Hematopoietic multipotent progenitor cell treated with erythropoietin and hydrocortisone succinate and interleukin-3 and kit ligand, for 15 days (in vitro differentiated cells): Measurements from ENCODE around the gene ABCB11.
A peak's percentile ranks its signal among the peaks of the same experiment; 100 is the strongest.

Experiments
- DNase-seq: peaks from one replicate; pipeline ENCODE4 v3.0.0-alpha.2; 2015; ENCODE audit warnings: low spot score

Gene ABCB11

GRCh38 chr2:168929031-168929430, 102.1 kb downstream of the ABCB11 start:
- no peak for DNase-seq

DNA sequence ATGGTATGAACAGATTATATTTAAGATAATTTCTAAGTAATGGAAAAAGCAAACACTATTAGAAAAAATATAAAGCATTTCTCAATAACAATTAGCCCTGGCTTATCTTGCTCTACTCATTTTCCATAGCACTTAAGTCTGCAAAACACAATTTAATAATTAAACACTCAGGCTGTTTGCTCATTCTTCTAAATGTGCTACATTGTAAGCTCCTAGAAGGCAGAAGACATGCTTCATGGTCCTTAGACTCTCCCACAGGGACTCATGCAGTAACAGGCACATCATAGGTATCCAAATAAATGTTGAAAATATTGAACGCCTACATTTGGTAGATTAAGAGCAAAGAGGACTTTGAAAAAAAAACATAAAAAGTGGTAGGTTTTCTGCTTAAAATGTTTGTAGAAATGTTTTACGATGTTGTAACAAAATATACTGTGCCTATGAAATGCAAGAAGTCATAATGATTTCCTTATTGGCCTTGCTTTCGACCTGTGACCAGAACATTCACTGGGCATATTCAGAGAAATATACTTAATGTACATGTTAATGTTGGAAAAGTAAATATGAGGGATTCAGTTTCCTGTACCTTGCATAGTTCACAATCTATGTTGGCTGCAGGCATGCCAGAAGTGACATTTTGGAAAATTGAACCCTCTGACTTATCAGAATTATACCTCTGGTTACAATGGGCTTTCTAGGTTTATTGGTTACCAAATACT, 102.9 kb downstream of the ABCB11 start:
- no peak for DNase-seq

DNA sequence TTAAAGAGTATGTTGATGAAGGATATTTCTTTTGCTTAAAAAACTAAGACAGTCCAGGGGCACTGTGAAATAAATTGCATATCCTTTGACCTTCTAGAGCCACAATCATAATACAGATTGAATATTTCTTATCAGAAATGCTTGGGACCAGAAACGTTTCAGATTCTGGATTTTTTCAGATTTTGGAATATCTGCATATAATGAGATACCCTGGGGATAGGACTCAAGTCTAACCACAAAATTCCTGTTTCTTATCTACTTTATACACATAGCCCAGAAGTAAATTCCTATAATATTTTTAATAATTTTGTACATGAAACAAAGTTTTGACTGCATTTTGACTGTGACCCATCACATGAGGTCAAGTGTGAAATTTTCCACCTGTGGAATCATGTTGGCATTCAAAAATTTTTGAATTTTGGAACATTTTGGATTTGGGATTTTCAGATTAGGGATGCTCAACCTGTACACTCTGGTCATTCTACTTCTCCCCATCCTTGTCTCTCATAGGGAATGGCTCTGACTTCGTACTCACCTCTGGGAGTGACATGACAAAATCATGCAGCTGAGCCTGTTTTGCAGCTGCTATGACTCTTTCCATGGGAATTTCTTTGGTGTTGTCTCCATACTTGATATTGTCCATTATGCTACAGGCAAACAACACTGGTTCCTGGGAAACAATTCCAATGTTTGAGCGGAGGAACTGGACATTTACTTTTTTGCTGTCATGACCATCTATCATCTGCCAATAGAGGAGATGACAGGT, 104.3 kb downstream of the ABCB11 start:
- no peak for DNase-seq

DNA sequence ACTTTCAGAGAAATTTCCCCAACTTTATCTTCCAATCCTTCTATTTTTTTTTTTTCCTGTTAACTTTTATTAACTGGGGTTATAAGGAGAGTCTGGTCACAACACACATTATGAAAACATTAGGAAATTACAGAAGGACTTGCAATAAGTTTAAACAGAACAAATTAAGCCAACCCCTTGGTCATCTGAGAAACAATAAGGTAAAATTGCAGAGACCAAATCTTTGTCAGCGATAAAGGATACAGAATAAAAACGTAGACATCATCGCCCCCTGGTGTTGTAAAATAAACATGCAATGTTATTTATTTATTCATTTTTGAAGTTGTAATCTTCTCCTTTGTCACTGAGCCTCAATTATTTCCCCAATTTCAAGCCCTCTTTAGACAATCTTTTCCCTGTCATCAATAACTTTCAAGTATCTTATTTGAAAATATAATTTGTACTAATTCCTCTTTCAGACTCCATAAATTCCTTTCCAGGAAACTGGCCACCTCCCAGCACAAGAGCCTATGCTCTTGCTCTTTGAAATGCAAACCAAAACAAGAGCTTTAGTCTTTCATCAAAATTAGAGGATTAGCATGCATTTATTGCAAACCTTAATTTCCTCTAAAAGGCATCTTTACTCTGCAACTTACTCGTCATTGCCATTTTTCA, 110.5 kb downstream of the ABCB11 start:
- peak; percentile 64 for DNase-seq

DNA sequence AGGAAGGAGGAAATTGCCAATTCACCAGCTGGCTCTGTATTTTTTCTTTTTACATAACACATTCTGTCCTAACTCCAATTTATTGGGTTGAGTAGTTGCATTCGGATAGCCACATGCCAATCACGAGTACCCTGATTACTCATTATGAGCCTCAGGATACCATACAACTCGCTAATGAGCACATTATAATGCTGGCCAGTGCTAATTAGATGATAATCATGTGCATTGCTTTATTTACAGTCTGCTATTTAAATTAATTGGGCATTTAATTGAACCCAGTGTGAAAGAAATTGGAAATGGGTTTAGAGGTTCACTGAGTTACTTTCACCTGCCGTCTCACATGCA, 114.8 kb downstream of the ABCB11 start:
- DNase-seq: no peak

GRCh38 chr2:168915441-168916330, 115.4 kb downstream of the ABCB11 start:
- no peak for DNase-seq

DNA sequence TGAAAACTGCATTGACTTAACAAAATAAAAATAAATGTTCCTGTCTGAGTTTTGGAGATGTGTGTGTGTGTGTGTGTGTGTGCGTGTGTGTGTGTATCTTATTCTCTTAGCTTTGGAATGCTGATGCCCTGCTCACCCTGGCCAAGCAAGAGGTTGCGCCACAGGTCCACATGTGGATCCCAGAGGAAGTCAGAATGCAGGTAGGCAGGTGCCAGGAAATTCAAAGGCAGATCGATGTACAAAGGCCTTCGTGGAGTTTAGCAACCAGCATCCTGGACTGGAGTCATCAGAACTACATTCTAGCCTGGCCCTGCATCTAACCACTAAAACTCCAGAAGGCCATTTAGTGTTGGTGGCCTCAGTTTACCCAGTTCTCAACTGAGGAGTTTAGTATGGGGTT, 117.6 kb downstream of the ABCB11 start:
- no peak for DNase-seq

DNA sequence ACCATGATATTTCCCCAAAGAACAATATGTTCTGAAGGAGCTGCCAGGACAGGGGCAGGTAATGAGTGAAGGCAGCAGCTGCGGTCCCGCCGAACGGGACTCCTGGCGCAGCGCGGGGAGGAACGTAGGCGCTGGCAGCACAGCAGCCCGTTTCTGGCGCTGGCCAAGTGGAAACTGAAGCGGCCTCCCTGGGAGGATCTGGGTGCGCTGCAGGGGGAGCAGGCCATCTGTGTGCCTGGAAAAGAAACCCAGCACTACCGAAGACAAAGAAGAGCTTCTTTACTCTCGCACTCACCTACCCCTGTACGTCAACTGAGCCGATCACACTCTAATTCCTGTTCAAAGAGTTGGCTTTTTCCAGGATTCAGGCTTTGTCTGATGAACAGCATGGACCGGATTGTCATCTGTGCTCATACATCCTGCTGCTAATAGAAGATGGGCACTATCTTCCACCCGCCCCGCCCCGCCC, 118.2 kb downstream of the ABCB11 start:
- no peak for DNase-seq

- no peak for DNase-seq
Observed at GRCh38 chr2:168912466-168912865, 118.7 kb downstream of the ABCB11 start.

- no peak for DNase-seq
Observed at GRCh38 chr2:168910330-168910729, 120.8 kb downstream of the ABCB11 start.

- no peak for DNase-seq
Observed at GRCh38 chr2:168907940-168908662, 123.0 kb downstream of the ABCB11 start.

GRCh38 chr2:168904358-168904757, 126.8 kb downstream of the ABCB11 start:
- DNase-seq: no peak

GRCh38 chr2:168903888-168904287, 127.2 kb downstream of the ABCB11 start:
- no peak for DNase-seq

DNA sequence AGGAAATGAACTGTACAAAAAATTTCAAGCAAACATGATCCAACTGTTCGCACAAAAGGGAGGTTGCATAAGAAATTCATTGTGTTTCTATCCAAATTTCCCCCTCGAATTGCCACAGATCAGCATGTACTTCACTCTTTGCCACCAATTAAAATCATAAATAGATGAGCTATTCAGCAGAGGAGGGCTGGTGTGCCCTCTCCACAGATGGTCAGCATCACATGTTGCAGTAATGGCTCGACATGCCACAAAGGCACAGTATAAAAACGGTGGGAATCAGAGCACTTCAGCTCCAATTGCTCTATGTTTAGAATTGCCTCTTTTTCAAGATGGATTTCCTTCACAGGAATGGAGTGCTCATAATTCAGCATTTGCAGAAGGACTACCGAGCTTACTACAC, 130.1 kb downstream of the ABCB11 start, which contains the start of gene G6PC2:
Gene G6PC2 (plus strand): TSS at position 289 of the 400 bp plus-strand sequence. CDS start 41 bp downstream, at position 330.
- DNase-seq: no peak

- DNase-seq: no peak
Observed at GRCh38 chr2:168897449-168897848, 133.7 kb downstream of the ABCB11 start.

GRCh38 chr2:168896783-168897182, 134.3 kb downstream of the ABCB11 start:
- no peak for DNase-seq

- no peak for DNase-seq
Observed at GRCh38 chr2:168895771-168896170, 135.4 kb downstream of the ABCB11 start.

GRCh38 chr2:168894720-168895119, 136.4 kb downstream of the ABCB11 start:
- no peak for DNase-seq

- no peak for DNase-seq
Observed at GRCh38 chr2:168894101-168894500, 137.0 kb downstream of the ABCB11 start.

GRCh38 chr2:168892327-168892726, 138.8 kb downstream of the ABCB11 start:
- DNase-seq: no peak
